PFSK-1 (cell line): ENCODE results near the gene COL9A3.

Source experiments
- POLR2AphosphoS5 ChIP-seq: IDR thresholded peaks from 2 replicates; pipeline ENCODE4 v1.6.1; 2012; ENCODE audit warnings: low read depth, mild to moderate bottlenecking, control low read depth, low read length, moderate library complexity
- REST ChIP-seq, 2 experiments: IDR thresholded peaks; 2 replicates each; pipeline versions ENCODE4 v1.6.1 to v1.8.0; 2011 to 2012; ENCODE audit warnings: low read depth in 2 of 2, low read length in 2 of 2, control low read depth in 1 of 2, inconsistent platforms in 1 of 2, mild to moderate bottlenecking in 1 of 2, moderate library complexity in 1 of 2; ENCODE audit not compliant: insufficient read depth in 1 of 2
- TAF1 ChIP-seq: IDR thresholded peaks from 2 replicates; pipeline ENCODE4 v1.6.1; 2012; ENCODE audit warnings: low read length, control low read depth, borderline replicate concordance; ENCODE audit not compliant: insufficient read depth

- TF ChIP-seq TAF1 (no peak), POLR2AphosphoS5 (no peak), REST (IDR thresholded peaks at IDR 0.05; ENCODE audit: insufficient read depth in 1 of 2, low read depth in 2 of 2, low read length in 2 of 2) (no peak)
These were observed 12.7 kb downstream of the COL9A3 start for GRCh38 chr20:62829231-62830230.
